HL-60 (cell line): Measurements from ENCODE around the gene IMMP2L.

Experiments
- DNase-seq, 2 experiments: peaks; one replicate each; pipeline ENCODE4 v3.0.0-alpha.2; 2010 to 2020; ENCODE audit warnings: low read depth in 1 of 2, low spot score in 1 of 2
- H3K27ac ChIP-seq: fragments of 250-450 bp; sonication (Bioruptor Pico); replicated peaks from 2 replicates; pipeline ENCODE4 v1.5.1; 2020; ENCODE audit warnings: mild to moderate bottlenecking, moderate library complexity
- H3K27me3 ChIP-seq: fragments of 250-450 bp; sonication (Bioruptor Pico); 2 replicates; pipeline ENCODE4 v1.5.1; 2021; ENCODE audit warnings: mild to moderate bottlenecking, moderate library complexity; ENCODE audit not compliant: insufficient read depth, poor library complexity, severe bottlenecking
- H3K4me3 ChIP-seq: replicated peaks from 2 replicates; pipeline ENCODE4 v1.5.1; 2011; ENCODE audit warnings: mild to moderate bottlenecking, control low read depth, low read length; ENCODE audit not compliant: insufficient read depth
- CTCF ChIP-seq: IDR thresholded peaks from one replicate; pipeline ENCODE4 v1.5.1; 2011; ENCODE audit warnings: low read length, control low read depth, inconsistent platforms; ENCODE audit not compliant: insufficient read depth
- GABPA ChIP-seq: IDR thresholded peaks from 2 replicates; pipeline ENCODE4 v1.6.1; 2012; ENCODE audit warnings: low read depth
- POLR2AphosphoS5 ChIP-seq: IDR thresholded peaks from 2 replicates; pipeline ENCODE4 v1.6.1; 2012; ENCODE audit warnings: low read depth
- REST ChIP-seq: IDR thresholded peaks from 2 replicates; pipeline ENCODE4 v1.6.1; 2012; ENCODE audit warnings: low read depth; ENCODE audit not compliant: insufficient replicate concordance
- SPI1 ChIP-seq: IDR thresholded peaks from 2 replicates; pipeline ENCODE4 v1.6.1; 2012; ENCODE audit warnings: low read depth, mild to moderate bottlenecking, borderline replicate concordance

IMMP2L gene

GRCh38 chr7:111029141-111029572, 533.1 kb downstream of the IMMP2L start:
- TF ChIP-seq CTCF (no peak), SPI1 (no peak), POLR2AphosphoS5 (no peak), GABPA (no peak), REST (no peak)
- no peak for DNase-seq
- no peak overlapping the region for H3K4me3 ChIP-seq

GRCh38 chr7:111027396-111027795, 534.9 kb downstream of the IMMP2L start:
- DNase-seq: no peak
- no peak overlapping the region for H3K4me3 ChIP-seq
- no peak for TF ChIP-seq POLR2AphosphoS5
- TF ChIP-seq SPI1: no peak
- no peak for TF ChIP-seq CTCF
- no peak for TF ChIP-seq REST
- TF ChIP-seq GABPA: no peak
- no peaks in the 10 kb centered on the region for H3K27me3 ChIP-seq
- H3K27ac ChIP-seq: no peak overlapping the region

More at GRCh38 chr7:111029141-111029572, 533.1 kb downstream of the IMMP2L start:
- Histone ChIP-seq H3K27me3 (no peaks in the 10 kb centered on the region), H3K27ac (no peak overlapping the region)

- Histone ChIP-seq H3K27me3 (no peaks in the 10 kb centered on the region), H3K27ac (no peak overlapping the region), H3K4me3 (no peak overlapping the region)
- DNase-seq: no peak
- no peak for TF ChIP-seq SPI1
- TF ChIP-seq CTCF: no peak
- TF ChIP-seq GABPA: no peak
- TF ChIP-seq REST: no peak
- no peak for TF ChIP-seq POLR2AphosphoS5
Measured at GRCh38 chr7:111026806-111027205, 535.5 kb downstream of the IMMP2L start.
